Panc1 (cell line): ENCODE results near the gene FAF2. TPM values are rescaled to one million over a fixed set of nuclear protein-coding genes. Genes with fewer than 3 reads are reported as not detected.

Experiments used
- ATAC-seq: fragments of 200-7000 bp; cut with Tn5 transposase; 2 replicates; pipeline ENCODE4 v1.9.1; 2020; ENCODE audit warnings: mild to moderate bottlenecking, moderate library complexity
- BruUV-seq: library from RNA; stranded (reverse); fragments of 400-500 nt; replicated peaks from 2 replicates; lab custom pipeline; 2021; lab: Mats Ljungman, UMichigan
- CTCF ChIA-PET: fragments of 300-600 bp; sonication (Branson Sonifier 250); formaldehyde crosslinking; loops from one replicate; lab custom pipeline; 2022; ENCODE audit warnings: antibody characterized with exemption; lab: Charles Lee
- POLR2A ChIA-PET: fragments of 300-600 bp; sonication (Branson Sonifier 250); formaldehyde crosslinking; loops from one replicate; lab custom pipeline; 2022; ENCODE audit warnings: antibody characterized with exemption; lab: Charles Lee
- DNase-seq: peaks from one replicate; pipeline ENCODE4 v3.0.0-alpha.2; 2010; ENCODE audit warnings: low read depth, low spot score
- H3K27ac ChIP-seq: 2 replicates; pipeline ENCODE4 v1.5.1; 2011; ENCODE audit warnings: mild to moderate bottlenecking, low read length, inconsistent platforms
- H3K27me3 ChIP-seq: fragments of 200-500 bp; sonication (Bioruptor generic); 2 replicates; pipeline ENCODE4 v1.6.0; 2014; ENCODE audit warnings: low read length, inconsistent platforms; ENCODE audit not compliant: control insufficient read depth, insufficient read depth
- H3K36me3 ChIP-seq: fragments of 200-500 bp; sonication (Bioruptor generic); 2 replicates; pipeline ENCODE4 v1.5.1; 2014; ENCODE audit warnings: inconsistent platforms, mild to moderate bottlenecking, low read length, moderate library complexity; ENCODE audit not compliant: control insufficient read depth, insufficient read depth
- H3K4me1 ChIP-seq: 2 replicates; pipeline ENCODE4 v1.5.1; 2011; ENCODE audit warnings: inconsistent platforms, mild to moderate bottlenecking, low read length, moderate library complexity; ENCODE audit not compliant: control insufficient read depth, insufficient read depth
- H3K4me3 ChIP-seq, 2 experiments: 2 replicates each; pipeline ENCODE4 v1.5.1; 2011 to 2012; ENCODE audit warnings: low read depth in 2 of 2, low read length in 2 of 2, mild to moderate bottlenecking in 2 of 2, inconsistent platforms in 1 of 2, moderate library complexity in 1 of 2
- H3K9me3 ChIP-seq: fragments of 200-500 bp; sonication (Bioruptor generic); 2 replicates; pipeline ENCODE4 v1.5.1; 2014; ENCODE audit warnings: low read depth, mild to moderate bottlenecking, inconsistent platforms, low read length, moderate library complexity; ENCODE audit not compliant: control insufficient read depth, insufficient read depth
- CTCF ChIP-seq: fragments of 450-650 bp; IDR thresholded peaks from 2 replicates; pipeline ENCODE4 v1.5.1; 2017; ENCODE audit warnings: mild to moderate bottlenecking
- POLR2AphosphoS5 ChIP-seq: IDR thresholded peaks from 2 replicates; pipeline ENCODE4 v1.6.1; 2012; ENCODE audit warnings: mild to moderate bottlenecking, low read depth, low read length, moderate library complexity
- REST ChIP-seq, 2 experiments: IDR thresholded peaks; 2 replicates each; pipeline ENCODE4 v1.6.1; 2011 to 2012; ENCODE audit warnings: low read depth in 2 of 2, control low read depth in 1 of 2, low read length in 1 of 2, mild to moderate bottlenecking in 1 of 2, moderate library complexity in 1 of 2; ENCODE audit not compliant: insufficient read depth in 1 of 2
- SIN3A ChIP-seq: IDR thresholded peaks from 2 replicates; pipeline ENCODE4 v1.6.1; 2012; ENCODE audit warnings: low read depth, mild to moderate bottlenecking, low read length, moderate library complexity, borderline replicate concordance; ENCODE audit not compliant: insufficient read depth
- TCF7L2 ChIP-seq: IDR thresholded peaks from 2 replicates; pipeline ENCODE4 v1.6.1; 2011; ENCODE audit warnings: mild to moderate bottlenecking, low read depth, low read length, inconsistent platforms
- in situ Hi-C: cut with HindIII; loops from 2 replicates; pipeline ENCODE4 v1.10.0; 2016; ENCODE audit warnings: low sequenced_read_pairs, low pct_unique_long_range_greater_than_20kb
- intact Hi-C: fragments of 100-400 bp; cut with micrococcal nuclease; formaldehyde crosslinking; loops from one replicate; pipeline ENCODE4 v1.10.0; 2022; ENCODE audit not compliant: unreplicated experiment
- total RNA-seq: library from RNA; stranded (reverse); gene quantifications from one replicate; pipeline ENCODE4 v1.2.1, GENCODE V29; 2021; ENCODE audit not compliant: unreplicated experiment

The FAF2 gene
- total RNA-seq, 1 experiment from 2014 or later, result 86.6 TPM

GRCh38 chr5:176535101-176535663 is 87.0 kb downstream of the FAF2 start:
- Histone ChIP-seq H3K9me3 (no peaks in the 10 kb centered on the region), H3K4me1 (peaks cover 56% of the 10 kb centered on the region), H3K4me3 (peak overlapping the region; percentile 97 to 98), H3K36me3 (peaks cover 6% of the 10 kb centered on the region), H3K27ac (peak overlapping the region; percentile 99), H3K27me3 (no peaks in the 10 kb centered on the region)
- DNase-seq (no peak), ATAC-seq (no peak)
- intact Hi-C loops, result no loop called here
- ChIA-PET POLR2A (interaction anchor here (0.6 kb wide), 1 partner anchor 165 kb away, joined by 8 read pairs; no protein-coding TSS in a partner anchor), CTCF (interaction anchor here (0.7 kb wide), 1 partner anchor 8 kb away, joined by 3 read pairs; no protein-coding TSS in a partner anchor)
- in situ Hi-C loops, result no loop called here
- TF ChIP-seq SIN3A (no peak), POLR2AphosphoS5 (peak; percentile 45)
- no TSS peak for BruUV-seq

- no peak for DNase-seq
- Histone ChIP-seq H3K9me3 (no peaks in the 10 kb centered on the region), H3K27me3 (no peaks in the 10 kb centered on the region), H3K4me1 (peaks cover 59% of the 10 kb centered on the region), H3K36me3 (peaks cover 6% of the 10 kb centered on the region), H3K27ac (peak overlapping the region; percentile 99), H3K4me3 (peak overlapping the region; percentile 97 to 98)
- TSS peak; percentile 65 for BruUV-seq
- CTCF ChIA-PET, result interaction anchor here (0.7 kb wide), 2 partner anchors 8 to 44 kb away, joined by 3 to 5 read pairs; no protein-coding TSS in a partner anchor
- POLR2A ChIA-PET, result interaction anchor here (0.6 kb wide), 1 partner anchor 166 kb away, joined by 8 read pairs; no protein-coding TSS in a partner anchor
- in situ Hi-C loops (no loop called here), intact Hi-C loops (no loop called here)
- ATAC-seq, result no peak
- TF ChIP-seq POLR2AphosphoS5 (no peak), SIN3A (no peak), CTCF (no peak), REST (IDR thresholded peaks at IDR 0.05; ENCODE audit: insufficient read depth in 1 of 2, low read depth in 2 of 2, low read length in 1 of 2) (no peak), TCF7L2 (no peak)
These were observed 87.5 kb downstream of the FAF2 start for GRCh38 chr5:176535664-176536131.
